HG02943 (cell line): ENCODE data around the gene SLC66A1.

Experiments
- ATAC-seq: cut with Tn5 transposase; IDR thresholded peaks from one replicate; pipeline ENCODE4 v1.9.1; 2021; ENCODE audit warnings: mild to moderate bottlenecking, low read depth, moderate library complexity; ENCODE audit not compliant: unreplicated experiment

SLC66A1 gene

DNA sequence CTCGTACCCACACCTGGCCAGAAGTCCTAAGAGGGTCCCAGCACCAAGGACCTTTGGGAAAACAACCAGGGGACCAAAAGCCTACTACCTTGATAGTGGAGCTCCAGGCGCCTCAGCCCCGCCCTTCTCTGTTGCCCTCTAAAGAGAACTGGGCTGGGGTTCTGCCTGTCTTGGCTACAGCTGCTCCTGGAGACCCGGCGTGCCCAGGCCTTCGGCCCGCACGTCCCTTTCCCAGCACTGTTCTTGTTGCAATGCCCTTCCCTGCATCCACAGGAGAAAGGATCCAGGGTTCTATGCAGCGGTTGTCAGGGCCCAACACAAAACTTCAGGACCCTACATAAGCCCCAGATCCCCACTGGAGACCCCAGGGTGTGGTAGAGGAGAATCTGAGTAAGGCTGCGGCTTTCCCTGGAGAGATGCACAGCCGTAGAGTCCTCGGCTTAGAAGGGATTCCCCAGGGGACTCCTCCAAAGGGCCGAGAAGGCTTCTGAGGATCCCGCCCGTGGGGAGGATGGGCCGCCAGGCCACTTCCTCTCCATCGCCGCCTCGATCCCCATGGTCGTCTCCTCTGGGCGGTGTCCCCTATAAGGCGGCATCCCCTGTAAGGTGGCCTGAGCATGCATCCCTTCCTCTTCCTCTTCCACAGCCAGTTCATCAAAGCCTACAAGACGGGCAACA, 12.0 kb downstream of the SLC66A1 start:
- ATAC-seq = no peak

DNA sequence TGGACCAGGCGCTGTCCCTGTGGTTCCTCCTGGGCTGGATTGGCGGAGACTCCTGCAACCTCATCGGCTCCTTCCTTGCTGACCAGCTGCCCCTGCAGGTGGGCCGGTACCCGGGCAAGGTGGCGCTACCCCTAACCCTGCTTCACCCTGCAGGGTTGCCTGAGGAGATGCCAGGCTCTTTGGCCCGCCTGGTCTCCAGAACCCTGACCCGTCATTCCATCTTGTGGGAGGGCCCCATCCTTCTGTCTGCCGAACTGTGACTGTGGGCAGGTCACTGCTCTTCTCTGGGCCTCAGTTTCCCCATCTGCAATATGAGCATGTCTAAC, 12.5 kb downstream of the SLC66A1 start:
- ATAC-seq = no peak

DNA sequence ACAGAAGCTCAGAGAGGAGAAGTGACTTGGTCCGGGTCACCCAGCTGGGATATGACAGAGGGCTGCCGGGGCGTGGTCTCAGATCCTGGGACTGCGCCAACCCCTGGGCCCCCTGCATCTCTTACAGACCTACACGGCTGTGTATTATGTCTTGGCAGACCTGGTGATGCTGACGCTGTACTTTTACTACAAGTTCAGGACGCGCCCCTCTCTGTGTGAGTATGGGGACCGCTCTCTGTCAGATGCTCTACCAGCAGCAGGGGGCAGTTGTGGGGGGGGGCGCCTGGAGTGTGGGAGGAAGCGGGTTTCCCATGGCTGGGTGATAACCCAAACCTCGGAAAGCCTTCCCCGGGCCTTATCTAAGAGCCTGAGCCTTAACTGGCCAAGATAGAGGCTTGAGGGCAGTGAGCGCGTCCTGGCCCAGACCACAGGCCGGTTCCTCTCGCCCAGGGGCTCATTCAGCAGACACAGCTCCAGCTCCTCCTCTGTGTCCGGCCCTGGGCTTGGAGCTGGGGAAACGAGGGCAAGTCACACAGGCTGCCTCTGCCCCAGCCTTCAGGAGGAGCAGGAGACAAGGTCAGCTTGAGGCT, 13.3 kb downstream of the SLC66A1 start:
- no peak for ATAC-seq

DNA sequence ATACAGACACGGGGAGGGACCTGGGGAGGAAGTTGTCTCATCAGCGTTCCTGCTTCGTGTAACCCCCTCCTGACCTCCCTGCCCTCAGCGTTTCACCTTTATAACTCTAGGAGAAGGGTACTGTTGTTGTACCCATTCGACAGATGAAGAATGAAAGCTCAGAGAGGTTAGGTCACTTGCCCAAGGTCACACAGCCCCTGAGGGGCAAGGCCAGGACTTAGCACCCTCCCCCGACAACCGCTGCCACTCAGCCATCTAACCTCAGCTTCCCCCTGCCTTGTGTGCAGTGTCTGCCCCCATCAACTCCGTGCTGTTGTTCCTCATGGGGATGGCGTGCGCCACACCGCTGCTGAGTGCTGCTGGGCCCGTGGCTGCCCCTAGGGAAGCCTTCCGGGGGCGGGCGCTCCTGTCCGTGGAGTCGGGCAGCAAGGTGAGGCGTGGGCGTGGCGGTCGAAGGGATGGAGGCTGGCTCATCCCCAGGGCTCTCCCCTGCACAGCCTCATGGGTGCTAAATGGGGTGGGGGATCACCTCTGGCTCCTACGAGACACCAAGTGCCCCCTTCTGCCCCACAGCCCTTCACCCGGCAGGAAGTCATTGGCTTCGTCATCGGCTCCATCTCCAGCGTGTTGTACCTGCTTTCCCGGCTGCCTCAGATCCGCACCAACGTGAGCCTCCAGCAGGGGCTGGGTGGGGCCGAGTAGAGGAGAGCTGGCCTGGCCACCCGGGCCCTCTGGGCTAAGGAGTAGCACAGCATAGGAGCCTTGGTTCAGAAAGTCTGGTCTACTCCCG, 14.0 kb downstream of the SLC66A1 start:
- no peak for ATAC-seq

DNA sequence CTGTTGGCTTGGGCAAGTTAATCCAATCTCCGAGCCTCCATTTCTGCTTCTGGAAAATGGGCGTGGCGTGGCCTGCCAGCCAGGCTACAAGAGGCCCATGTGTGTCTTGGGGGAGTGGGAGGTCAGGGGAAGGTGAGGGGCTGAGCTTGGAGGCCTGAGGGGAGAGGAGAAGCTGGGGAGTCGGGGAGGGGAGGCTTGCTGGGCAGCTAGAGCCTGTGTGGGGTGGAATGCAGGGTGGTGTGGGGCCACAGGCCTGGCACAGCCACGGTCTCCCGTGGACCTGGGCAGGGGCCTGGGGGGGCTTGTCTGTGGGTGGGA, 14.6 kb downstream of the SLC66A1 start:
- ATAC-seq = no peak

DNA sequence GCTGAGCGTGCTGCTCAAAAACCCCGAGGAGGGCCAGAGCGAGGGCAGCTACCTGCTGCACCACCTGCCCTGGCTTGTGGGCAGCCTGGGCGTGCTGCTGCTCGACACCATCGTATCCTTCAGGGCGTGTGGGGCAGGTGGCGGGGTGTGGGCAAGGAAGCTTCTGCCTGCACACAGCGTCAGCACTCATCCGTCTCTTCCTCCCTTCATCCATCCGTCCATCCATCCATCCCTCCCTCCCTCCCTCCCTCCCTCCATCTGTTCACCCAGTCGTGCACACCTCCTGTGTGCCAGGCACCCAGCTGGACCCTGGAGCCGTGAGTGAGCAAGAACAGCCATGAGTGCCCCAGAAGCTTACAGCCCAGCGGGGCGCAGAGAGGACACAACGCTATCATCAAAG, 15.2 kb downstream of the SLC66A1 start:
- no peak for ATAC-seq

DNA sequence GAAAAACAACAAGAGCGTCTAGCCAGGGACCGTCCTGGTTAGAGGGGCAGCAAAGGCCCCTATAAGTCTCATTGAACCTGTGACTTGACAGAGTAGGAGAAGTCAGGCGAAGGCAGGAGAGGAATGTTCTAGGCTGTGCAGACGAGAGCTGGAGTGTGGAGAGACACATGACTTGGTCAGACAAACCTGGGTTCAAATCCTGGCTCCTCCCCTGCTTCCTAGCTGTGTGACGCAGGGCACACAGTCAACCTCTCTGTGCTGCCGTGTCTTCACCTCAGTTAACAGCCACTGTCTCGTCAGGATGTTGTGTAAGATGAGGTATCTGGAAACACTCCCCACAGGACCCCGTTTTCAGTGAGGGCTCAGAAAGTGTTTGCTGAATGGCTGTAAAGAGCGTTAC, 15.6 kb downstream of the SLC66A1 start:
- no peak for ATAC-seq

DNA sequence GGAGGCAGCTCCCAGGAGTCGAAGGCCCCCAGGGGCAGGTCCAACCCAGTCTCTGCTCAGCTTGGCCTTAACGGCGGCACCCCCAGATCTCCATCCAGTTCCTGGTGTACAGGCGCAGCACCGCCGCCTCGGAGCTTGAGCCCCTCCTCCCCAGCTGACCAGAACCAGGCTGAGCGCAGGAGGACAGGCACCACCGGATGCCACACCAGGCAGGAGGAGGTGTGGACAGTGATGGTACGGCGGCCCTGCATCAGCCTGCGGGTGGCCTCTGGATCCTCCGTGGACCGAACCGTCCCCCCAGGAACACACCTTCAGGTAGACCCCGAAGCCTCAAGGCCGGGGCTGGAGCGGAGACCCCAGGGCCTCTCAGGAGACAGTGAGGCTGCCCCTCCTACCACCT, 16.4 kb downstream of the SLC66A1 start:
- ATAC-seq = no peak

DNA sequence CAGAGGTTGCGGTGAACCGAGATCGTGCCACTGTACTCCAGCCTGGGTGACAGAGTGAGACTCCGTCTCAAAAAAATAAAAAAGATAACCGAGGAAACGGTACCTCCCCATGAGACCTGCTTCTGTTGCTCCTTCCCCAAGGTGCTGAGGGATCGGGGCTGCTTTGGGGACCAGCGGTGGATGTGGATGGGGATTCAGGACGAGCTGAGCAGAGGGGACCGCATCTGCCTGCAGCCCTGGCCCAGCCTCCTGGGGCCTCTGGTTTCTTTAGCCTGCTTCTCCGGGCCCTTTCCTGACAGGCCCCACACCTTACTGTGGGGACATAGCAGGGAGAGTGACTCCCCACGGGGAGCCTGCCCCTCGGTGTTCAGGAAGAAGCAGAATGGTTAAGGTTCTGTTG, 17.1 kb downstream of the SLC66A1 start:
- ATAC-seq = no peak

DNA sequence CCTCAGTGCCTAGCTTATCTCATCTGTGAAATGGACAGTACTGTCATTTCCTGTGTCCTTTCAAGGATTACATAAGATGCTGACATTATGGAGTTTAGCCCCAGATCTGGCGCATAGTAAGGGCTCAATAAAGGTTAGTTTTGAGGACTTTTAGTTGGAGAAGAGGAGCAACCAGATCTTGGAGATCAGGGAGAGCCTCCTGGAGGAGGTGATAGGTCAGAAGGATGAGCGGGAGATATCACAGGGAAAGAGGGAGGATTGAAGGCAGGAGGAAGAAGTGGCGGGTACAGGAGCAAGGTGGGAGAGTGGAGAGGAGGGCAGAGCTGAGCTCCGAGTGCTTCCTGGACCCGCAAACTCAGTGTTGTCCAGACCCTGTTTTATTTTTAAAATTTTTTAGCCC, 17.5 kb downstream of the SLC66A1 start:
- no peak for ATAC-seq

DNA sequence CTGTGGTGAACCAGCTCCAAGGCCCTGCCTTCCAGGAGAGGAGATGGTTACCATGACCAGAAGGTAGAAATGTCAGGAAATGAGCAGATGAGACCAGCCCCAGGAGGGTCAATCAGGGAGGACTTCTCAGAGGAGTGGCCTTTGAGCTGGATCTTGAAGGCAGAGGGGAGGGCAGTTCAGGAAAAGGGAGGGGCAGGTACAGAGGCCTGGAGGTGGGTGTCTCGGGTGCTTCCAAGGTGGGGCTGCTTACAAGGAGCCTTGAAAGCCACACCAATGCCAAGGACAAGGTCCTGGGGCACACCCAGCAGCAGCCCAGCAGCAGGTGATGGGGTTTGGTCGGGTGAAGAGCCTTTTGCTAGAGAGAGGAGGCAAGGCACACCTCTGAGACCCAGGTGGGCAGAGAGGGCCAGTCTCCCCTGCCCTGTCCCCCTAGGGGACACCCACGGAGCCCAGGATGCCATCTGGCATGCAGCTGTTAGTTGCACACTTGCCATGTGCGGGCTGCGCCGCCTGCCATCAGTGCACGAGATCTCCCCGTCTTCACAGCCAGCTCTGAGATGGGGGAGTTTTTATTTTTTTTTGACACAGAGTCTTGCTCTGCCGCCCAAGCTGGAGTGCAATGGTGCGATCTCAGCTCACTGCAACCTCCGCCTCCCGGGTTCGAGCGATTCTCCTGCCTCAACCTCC, 18.5 kb downstream of the SLC66A1 start:
- ATAC-seq = no peak

DNA sequence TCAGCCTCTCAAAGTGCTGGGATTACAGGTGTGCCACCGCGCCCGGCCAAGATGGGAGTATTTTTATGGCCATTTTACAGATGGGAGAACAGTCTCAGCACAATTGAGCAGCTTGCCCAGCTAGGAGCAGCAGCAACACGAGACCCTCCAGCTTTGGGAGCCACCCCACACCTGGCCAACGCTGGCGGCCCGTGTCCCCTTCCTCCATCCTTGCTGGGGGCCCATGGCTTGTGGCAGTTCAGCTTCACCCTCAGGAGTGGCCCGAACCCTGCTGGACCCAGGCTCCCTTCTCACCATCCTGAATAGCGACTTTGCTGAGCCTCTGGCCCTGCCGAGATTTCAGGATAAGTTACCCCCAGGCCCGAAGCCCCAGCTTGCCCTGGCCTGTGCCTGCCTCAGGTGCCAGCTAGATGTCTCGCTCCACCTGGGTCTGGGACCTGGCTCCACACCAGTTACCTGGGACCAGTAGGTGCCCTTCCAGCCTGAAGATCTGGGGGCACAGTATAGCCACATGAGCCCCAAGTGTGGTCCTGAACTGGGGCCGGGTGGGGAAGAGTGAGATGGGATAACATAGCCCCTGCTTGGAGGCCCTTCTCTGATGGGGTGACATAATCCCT, 19.2 kb downstream of the SLC66A1 start:
- ATAC-seq = no peak

DNA sequence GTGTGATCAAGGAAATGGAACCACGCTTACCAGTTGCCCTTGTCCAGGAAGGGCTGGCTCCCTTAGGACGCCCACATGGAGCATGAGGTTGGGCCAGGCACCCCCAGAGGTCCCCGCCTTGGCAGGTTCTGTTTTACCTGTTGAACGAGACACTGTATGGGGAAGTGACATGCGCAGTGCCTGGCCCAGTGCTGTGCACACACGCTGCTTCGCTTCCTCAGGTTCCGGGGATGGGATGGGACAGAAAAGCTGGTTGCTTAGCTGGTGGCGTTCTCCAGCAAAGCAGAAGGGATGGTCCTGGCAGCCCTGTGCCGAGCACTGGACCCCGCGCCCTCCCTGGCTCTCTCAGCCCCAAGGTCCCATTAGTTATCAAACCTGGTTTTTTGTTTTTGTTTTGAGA, 20.7 kb downstream of the SLC66A1 start:
- ATAC-seq = no peak

DNA sequence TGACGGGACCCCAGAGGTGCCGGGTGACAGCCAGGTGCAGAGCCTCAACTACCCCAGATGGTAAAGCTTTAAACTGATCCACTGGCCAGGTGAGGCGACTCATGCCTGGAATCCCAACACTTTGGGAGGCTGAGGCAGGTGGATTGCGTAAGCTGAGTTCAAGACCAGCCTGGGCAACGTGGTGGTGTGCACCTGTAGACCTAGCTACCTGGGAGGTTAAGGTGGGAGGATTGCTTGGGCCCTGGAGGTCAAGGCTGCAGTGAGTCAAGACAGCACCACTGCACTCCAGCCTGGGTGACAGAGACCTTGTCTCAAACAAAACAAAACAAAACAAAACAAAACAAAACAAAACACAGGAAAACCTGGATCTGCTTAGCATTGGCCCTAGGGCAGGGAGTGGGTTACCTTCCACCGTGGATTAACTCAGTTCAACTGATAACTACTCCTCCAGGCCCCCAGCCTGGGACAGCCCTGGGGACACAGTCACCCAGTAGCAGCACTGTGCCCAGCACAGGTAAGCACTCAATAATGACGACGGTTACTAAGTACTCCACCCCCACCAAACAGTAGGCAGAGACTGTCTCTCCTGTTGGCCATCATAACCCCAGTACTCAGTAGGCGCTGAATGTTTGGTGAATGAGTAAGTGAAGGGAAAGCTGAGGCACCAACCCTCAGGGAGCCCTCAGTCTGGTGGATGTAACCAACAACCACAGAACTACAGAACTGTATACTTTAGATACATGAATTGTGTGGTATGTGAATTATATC, 21.6 kb downstream of the SLC66A1 start:
- ATAC-seq = no peak

DNA sequence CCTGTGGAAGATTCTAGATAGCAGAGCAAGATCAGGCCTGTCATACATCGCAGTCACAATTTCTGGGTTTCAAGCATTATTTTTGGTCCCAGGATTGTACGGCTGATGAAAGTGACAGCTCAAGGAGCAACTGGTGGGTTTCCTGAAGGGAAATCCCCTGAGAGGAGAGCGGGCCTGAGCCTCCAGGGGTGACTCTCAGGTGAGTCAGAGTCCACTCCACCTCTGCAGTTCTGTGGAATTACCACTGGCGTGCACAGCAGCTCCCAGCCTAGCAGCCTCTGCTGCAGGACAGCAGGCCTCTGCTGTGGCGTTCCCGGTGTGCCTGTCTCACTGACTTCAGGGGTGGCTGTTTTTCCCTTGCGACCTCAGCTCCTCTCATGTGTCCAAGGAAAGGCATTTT, 24.4 kb downstream of the SLC66A1 start:
- ATAC-seq = no peak

DNA sequence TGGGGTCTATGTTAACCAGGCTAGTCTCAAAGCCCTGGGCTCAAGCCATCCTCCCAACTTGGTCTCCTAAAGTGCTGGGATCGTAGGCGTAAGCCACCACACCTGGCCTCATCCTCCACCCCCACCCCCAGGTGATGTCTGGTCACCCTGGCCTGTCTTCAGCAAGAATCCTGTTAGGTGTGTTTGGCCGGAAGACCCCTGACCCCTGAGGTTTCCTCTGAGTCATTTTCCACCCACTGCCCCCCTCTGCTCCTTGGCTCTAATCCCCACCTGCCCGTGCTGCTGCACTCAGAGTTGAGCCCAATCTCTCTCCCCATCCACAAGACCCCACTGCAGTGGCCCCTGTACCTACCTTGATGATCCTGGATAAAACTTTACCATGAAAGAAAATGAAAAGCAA, 25.2 kb downstream of the SLC66A1 start:
- no peak for ATAC-seq

DNA sequence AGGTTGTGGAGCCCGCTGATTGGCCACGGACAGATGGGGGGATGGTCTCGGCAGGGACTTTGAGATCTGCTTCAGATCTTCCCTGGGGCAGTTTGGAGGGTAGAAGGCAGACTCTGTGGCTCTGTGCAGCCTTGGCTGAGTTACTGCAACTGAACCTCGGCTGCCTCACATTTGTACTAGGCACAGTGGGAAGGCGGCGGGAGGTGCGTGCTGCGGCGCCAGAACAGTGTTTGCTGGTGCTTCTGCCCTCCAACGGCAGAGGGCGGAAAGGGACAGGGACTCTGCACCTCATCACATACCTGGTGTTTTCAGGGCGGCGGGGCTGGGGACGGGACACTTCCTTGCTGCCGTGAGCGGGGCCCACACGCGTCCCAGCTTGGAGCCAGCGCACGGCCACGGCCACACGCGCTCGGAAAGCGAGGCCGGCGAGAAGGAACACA, 26.2 kb downstream of the SLC66A1 start:
- no peak for ATAC-seq

DNA sequence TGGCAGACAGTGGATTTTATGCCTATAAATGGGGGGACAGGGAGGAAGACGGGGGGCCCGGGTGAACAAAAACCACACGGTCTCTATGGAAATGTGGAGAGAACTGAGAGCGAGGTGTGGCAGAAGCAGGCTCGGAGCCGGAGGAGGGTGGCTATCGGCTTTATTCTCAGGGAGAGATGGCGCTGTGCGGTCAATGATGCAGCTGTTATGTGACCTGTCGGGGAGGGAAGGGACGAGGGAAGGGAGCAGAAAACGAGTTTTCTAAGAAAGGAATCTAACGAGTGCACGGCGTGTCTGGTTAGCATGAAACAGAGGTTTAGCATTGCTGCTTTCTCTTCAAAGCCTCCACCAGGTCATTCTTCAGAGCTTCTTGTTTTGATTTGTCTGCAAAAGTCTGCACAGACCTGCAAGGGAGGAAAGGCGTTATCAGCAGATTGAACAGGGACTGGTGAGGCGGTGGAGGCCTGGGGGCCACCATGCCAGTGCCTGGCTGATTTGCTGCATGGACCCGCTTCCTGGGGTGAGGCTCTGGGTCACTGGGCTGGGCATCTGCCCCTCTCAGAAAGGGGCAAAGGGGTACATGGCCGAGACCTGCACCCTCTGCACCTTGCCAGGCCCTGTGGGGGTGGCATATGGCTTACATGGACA, 27.2 kb downstream of the SLC66A1 start:
- no peak for ATAC-seq

DNA sequence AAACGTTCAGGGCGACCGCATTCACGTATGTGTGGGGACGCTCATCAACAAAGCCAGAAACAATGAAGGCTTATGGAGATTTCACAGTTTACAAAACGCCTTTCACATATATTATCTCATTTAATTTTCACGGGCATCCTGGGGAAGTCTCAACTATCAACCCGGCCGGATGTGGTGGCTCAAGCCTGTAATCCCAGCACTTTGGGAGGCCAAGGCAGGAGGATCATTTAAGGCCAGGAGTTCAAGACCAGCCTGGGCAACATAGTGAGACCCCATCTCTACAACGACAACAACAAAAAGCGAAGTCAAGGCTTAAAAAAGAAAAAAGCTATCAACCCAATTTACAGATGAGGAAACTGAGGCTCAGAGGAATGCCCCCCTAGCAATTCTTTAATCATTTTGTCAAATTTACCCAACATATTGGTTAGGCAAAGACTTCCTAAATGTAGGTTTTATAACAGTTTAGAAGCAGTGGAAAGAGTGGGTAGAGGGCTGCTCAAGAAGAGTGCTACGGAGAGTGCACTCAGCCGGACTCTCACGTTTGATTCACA, 28.3 kb downstream of the SLC66A1 start:
- ATAC-seq = no peak
